Osteoblast (primary cell): ENCODE results near the gene PRKAR1B. TPM values are rescaled to one million over a fixed set of nuclear protein-coding genes. Genes with fewer than 3 reads are reported as not detected.

Experiments used
- DNase-seq: peaks from one replicate; pipeline ENCODE4 v3.0.0; 2011; ENCODE audit warnings: low spot score, mixed read lengths; ENCODE audit not compliant: insufficient read length; ENCODE audit errors: missing footprints
- H2AFZ ChIP-seq: 2 replicates; pipeline ENCODE4 v1.6.0; 2011; ENCODE audit warnings: mild to moderate bottlenecking, low read length
- H3K27ac ChIP-seq: 2 replicates; pipeline ENCODE4 v1.5.1; 2011; ENCODE audit warnings: mild to moderate bottlenecking, low read depth, low read length, moderate library complexity
- H3K27me3 ChIP-seq: 2 replicates; pipeline ENCODE4 v1.6.0; 2012; ENCODE audit warnings: mild to moderate bottlenecking, control low read depth, inconsistent platforms, low read length, moderate library complexity; ENCODE audit not compliant: insufficient read depth
- H3K36me3 ChIP-seq: 2 replicates; pipeline ENCODE4 v1.5.1; 2011; ENCODE audit warnings: mild to moderate bottlenecking, low read length, control low read depth, moderate library complexity; ENCODE audit not compliant: insufficient read depth
- H3K4me1 ChIP-seq: 2 replicates; pipeline ENCODE4 v1.5.1; 2011; ENCODE audit warnings: mild to moderate bottlenecking, low read length, control low read depth, moderate library complexity; ENCODE audit not compliant: insufficient read depth
- H3K4me2 ChIP-seq: 2 replicates; pipeline ENCODE4 v1.6.0; 2011; ENCODE audit warnings: mild to moderate bottlenecking, low read length; ENCODE audit not compliant: insufficient read depth
- H3K4me3 ChIP-seq: fragments of 200-600 bp; sonication (generic); 3 replicates; pipeline ENCODE4 v1.5.1; 2012; ENCODE audit warnings: mild to moderate bottlenecking, low read length, inconsistent platforms; ENCODE audit not compliant: insufficient read depth
- H3K79me2 ChIP-seq: 2 replicates; pipeline ENCODE4 v1.6.0; 2012; ENCODE audit warnings: mild to moderate bottlenecking, low read length, control low read depth, inconsistent platforms; ENCODE audit not compliant: insufficient read depth
- H3K9me3 ChIP-seq: 2 replicates; pipeline ENCODE4 v1.5.1; 2011; ENCODE audit warnings: low read depth, low read length, control low read depth
- H4K20me1 ChIP-seq: 2 replicates; pipeline ENCODE4 v1.6.0; 2012; ENCODE audit warnings: mild to moderate bottlenecking, low read length, control low read depth; ENCODE audit not compliant: insufficient read depth
- total RNA-seq: library from RNA; depleted of rRNA; stranded (reverse); fragments of >200 nt; gene quantifications from 2 replicates; pipeline ENCODE4 v1.2.3, GENCODE V29; 2012
- TF ChIP-seq, protein P1 (sequence below): IDR thresholded peaks from 2 replicates; pipeline ENCODE4 v1.5.1; 2011; ENCODE audit warnings: mild to moderate bottlenecking, low read depth, low read length, moderate library complexity; ENCODE audit errors: extremely low read depth

The PRKAR1B gene
- total RNA-seq, 1 donor = 6.5 TPM

DNA sequence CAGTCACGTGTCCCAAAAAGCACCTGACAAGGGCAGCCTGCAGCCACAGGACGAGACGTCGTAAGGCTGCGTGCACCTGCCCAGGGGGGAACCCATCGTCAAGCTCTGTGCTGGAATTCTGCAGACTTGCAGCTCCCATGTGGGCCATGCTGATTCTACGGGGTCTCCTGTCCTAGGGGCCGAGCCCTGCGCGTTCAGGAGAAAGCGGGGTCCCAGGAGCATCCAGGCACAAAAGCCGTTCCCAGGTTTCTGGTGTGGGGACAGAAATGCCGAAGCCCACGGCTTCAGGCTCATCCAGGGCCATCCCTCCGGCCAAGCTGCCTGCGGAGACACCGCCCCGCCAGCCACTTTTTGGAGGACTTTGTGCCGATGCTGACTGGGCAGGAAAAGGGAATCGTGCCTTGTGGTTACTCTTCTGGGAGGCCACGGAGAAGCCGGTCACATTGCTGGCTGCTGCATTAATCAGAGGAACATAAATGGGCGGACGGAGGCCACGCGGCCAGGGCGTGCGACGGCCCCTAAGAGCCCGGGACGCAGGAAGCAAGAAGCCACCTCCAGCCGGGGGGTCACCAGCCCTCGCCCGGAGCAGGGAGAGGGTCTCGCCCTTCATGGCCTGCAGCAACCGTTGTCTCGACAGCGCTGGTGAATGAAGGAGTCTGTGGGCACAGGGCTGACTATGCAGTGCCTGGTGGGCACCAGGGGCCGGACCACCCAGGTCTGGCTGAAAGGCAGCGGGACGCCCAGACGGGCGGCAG is 144.8 kb downstream of the PRKAR1B start:
- H3K4me2 ChIP-seq = no peak overlapping the region
- no peaks in the 10 kb centered on the region for H3K4me1 ChIP-seq
- H3K36me3 ChIP-seq = no peaks in the 10 kb centered on the region
- H2AFZ ChIP-seq = no peak overlapping the region
- no peak for DNase-seq
- H3K4me3 ChIP-seq = no peak overlapping the region
- H3K27me3 ChIP-seq = no peaks in the 10 kb centered on the region
- no peaks in the 10 kb centered on the region for H4K20me1 ChIP-seq
- H3K27ac ChIP-seq = no peak overlapping the region
- no peaks in the 10 kb centered on the region for H3K9me3 ChIP-seq
- TF ChIP-seq, protein P1, sequence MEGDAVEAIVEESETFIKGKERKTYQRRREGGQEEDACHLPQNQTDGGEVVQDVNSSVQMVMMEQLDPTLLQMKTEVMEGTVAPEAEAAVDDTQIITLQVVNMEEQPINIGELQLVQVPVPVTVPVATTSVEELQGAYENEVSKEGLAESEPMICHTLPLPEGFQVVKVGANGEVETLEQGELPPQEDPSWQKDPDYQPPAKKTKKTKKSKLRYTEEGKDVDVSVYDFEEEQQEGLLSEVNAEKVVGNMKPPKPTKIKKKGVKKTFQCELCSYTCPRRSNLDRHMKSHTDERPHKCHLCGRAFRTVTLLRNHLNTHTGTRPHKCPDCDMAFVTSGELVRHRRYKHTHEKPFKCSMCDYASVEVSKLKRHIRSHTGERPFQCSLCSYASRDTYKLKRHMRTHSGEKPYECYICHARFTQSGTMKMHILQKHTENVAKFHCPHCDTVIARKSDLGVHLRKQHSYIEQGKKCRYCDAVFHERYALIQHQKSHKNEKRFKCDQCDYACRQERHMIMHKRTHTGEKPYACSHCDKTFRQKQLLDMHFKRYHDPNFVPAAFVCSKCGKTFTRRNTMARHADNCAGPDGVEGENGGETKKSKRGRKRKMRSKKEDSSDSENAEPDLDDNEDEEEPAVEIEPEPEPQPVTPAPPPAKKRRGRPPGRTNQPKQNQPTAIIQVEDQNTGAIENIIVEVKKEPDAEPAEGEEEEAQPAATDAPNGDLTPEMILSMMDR = no peak
- no peaks in the 10 kb centered on the region for H3K79me2 ChIP-seq

DNA sequence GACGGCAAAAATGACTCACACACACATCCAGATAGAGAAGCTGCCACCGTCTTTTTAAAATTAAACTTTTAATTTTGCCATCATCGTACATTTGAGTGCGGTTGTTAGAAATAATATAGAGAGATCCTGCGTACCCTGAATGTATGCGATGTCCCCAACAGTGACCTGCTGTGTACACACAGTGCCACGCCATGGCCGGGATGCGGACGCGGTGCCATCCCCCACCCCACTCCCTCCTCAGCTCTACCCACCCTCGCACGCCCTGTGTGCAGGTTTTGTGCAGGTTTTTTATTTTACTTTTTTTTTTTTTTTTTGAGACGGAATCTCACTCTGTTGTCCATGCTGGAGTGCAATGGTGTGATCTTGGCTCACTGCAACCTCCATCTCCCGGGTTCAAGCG is 148.7 kb downstream of the PRKAR1B start:
- Histone ChIP-seq H2AFZ (no peak overlapping the region), H3K27ac (no peak overlapping the region), H4K20me1 (no peaks in the 10 kb centered on the region), H3K4me3 (no peak overlapping the region), H3K79me2 (no peaks in the 10 kb centered on the region), H3K4me1 (no peaks in the 10 kb centered on the region), H3K27me3 (no peaks in the 10 kb centered on the region), H3K4me2 (no peak overlapping the region), H3K9me3 (no peaks in the 10 kb centered on the region), H3K36me3 (no peaks in the 10 kb centered on the region)
- DNase-seq = no peak
- TF ChIP-seq, protein P1 = no peak

DNA sequence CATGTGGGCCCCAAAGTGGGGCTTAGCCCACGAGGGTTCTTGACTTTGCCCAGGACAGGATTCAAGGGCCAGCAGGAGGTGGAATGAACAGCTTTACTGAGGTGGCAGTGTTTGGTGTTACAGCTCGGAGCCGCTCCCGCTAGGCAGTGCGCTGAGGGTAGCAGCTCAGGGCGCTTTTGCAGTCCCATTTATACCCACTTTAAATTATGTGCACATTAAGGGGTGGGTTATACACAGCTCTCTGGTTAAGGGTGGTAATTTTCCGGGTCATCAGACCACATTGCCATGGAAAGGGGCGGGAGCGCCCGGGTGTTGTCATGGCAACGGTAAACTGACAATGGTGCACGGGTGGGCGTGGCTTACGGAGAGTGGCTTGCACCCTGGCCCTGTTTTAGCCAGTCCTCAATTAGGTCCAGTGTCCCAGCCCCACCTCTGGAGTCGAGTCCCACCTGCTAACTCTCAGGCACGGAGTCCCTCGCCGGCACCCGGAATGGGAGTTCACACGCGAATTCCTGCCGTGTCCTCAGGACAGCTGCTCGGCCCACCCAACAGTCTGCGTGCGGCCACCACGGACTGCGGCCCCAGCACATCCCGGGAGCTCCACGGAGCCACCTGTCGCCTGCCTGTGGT is 149.2 kb downstream of the PRKAR1B start:
- Histone ChIP-seq H3K79me2 (no peaks in the 10 kb centered on the region), H4K20me1 (no peaks in the 10 kb centered on the region), H3K36me3 (no peaks in the 10 kb centered on the region), H3K4me2 (no peak overlapping the region), H3K27me3 (no peaks in the 10 kb centered on the region), H3K4me1 (no peaks in the 10 kb centered on the region), H3K9me3 (no peaks in the 10 kb centered on the region), H2AFZ (no peak overlapping the region), H3K4me3 (no peak overlapping the region), H3K27ac (no peak overlapping the region)
- no peak for DNase-seq
- TF ChIP-seq, protein P1 = no peak

DNA sequence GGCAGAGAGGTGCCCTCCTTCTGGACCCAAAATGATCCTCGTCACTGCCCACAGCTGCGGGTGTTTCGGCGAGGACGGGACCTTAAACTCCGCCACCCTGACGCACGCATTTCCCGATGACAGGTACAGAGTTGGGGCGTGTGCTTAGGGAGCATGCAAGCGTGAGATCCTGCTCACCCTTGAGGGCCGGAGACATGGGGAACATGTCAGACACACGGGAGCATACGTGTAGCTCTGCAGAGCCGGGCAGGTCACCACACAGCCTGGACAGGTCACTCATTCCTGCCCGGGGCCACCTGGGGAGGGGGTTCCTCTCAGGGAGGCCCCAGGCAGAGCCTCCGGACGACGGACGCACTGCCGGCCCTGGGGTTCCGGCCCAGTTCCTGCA is 149.8 kb downstream of the PRKAR1B start:
- no peak overlapping the region for H3K4me3 ChIP-seq
- no peaks in the 10 kb centered on the region for H4K20me1 ChIP-seq
- TF ChIP-seq, protein P1 = no peak
- H3K4me1 ChIP-seq = no peaks in the 10 kb centered on the region
- H3K79me2 ChIP-seq = no peaks in the 10 kb centered on the region
- H3K27me3 ChIP-seq = no peaks in the 10 kb centered on the region
- H2AFZ ChIP-seq = no peak overlapping the region
- H3K36me3 ChIP-seq = no peaks in the 10 kb centered on the region
- no peak overlapping the region for H3K27ac ChIP-seq
- H3K9me3 ChIP-seq = no peaks in the 10 kb centered on the region
- no peak for DNase-seq
- no peak overlapping the region for H3K4me2 ChIP-seq
